ENCODE results near the gene SRP54. TPM values are rescaled to one million over a fixed set of nuclear protein-coding genes. Genes with fewer than 3 reads are reported as not detected.

SRP54 gene
- total RNA-seq, 1 donor from 2014 or later, result 74.0 TPM

- peaks cover 32% of the 10 kb centered on the region for H3K79me2 ChIP-seq (ENCODE audit: insufficient read depth, low read length)
- no peak for FAIRE-seq
- H3K36me3 Mint-ChIP-seq (ENCODE audit: low read depth, unreplicated experiment), result peaks cover 4% of the 10 kb centered on the region
These were observed 16.7 kb downstream of the SRP54 start for GRCh38 chr14:34999500-34999899.

GRCh38 chr14:35001621-35002020 lies 18.8 kb downstream of the SRP54 start:
- Mint-ChIP-seq H3K4me1 (ENCODE audit: low read depth, unreplicated experiment) (no peaks in the 10 kb centered on the region), H3K4me3 (ENCODE audit: unreplicated experiment) (no peak overlapping the region), H3K27me3 (ENCODE audit: low read depth, unreplicated experiment) (no peaks in the 10 kb centered on the region), H3K36me3 (ENCODE audit: low read depth, unreplicated experiment) (peaks cover 6% of the 10 kb centered on the region), H3K9me3 (ENCODE audit: unreplicated experiment) (no peaks in the 10 kb centered on the region), H3K27ac (ENCODE audit: unreplicated experiment) (no peak overlapping the region)
- DNase-seq (ENCODE audit: low read depth) (no peak), FAIRE-seq (no peak)
- H3K9ac ChIP-seq (ENCODE audit: low read length), result no peak overlapping the region
- no peak overlapping the region for H3K4me3 ChIP-seq (ENCODE audit: insufficient read depth, low read depth, low read length)
- no peak for TF ChIP-seq EZH2 (IDR thresholded peaks at IDR 0.05; ENCODE audit: insufficient read depth, low read length)
- TF ChIP-seq, protein P1, sequence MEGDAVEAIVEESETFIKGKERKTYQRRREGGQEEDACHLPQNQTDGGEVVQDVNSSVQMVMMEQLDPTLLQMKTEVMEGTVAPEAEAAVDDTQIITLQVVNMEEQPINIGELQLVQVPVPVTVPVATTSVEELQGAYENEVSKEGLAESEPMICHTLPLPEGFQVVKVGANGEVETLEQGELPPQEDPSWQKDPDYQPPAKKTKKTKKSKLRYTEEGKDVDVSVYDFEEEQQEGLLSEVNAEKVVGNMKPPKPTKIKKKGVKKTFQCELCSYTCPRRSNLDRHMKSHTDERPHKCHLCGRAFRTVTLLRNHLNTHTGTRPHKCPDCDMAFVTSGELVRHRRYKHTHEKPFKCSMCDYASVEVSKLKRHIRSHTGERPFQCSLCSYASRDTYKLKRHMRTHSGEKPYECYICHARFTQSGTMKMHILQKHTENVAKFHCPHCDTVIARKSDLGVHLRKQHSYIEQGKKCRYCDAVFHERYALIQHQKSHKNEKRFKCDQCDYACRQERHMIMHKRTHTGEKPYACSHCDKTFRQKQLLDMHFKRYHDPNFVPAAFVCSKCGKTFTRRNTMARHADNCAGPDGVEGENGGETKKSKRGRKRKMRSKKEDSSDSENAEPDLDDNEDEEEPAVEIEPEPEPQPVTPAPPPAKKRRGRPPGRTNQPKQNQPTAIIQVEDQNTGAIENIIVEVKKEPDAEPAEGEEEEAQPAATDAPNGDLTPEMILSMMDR (IDR thresholded peaks at IDR 0.05; ENCODE audit: insufficient read depth, low read depth, low read length), result no peak
- peaks cover 11% of the 10 kb centered on the region for H4K20me1 ChIP-seq (ENCODE audit: insufficient read depth, low read length)
- H2AFZ ChIP-seq (ENCODE audit: low read depth, low read length), result no peak overlapping the region
- H3K27ac ChIP-seq (ENCODE audit: low read depth, low read length), result no peak overlapping the region
- H3K9me3 ChIP-seq (ENCODE audit: insufficient read depth, low read depth, low read length), result no peaks in the 10 kb centered on the region
- H3K4me2 ChIP-seq (ENCODE audit: low read length), result no peak overlapping the region
- H3K27me3 ChIP-seq (ENCODE audit: insufficient read depth, low read length), result no peaks in the 10 kb centered on the region
- peaks cover 18% of the 10 kb centered on the region for H3K36me3 ChIP-seq (ENCODE audit: insufficient read depth, low read length)
- H3K4me1 ChIP-seq (ENCODE audit: insufficient read depth, low read length), result no peaks in the 10 kb centered on the region
- H3K79me2 ChIP-seq (ENCODE audit: insufficient read depth, low read length), result peaks cover 11% of the 10 kb centered on the region

More at GRCh38 chr14:34999500-34999899, 16.7 kb downstream of the SRP54 start:
- H3K4me3 Mint-ChIP-seq (ENCODE audit: unreplicated experiment), result no peak overlapping the region
- no peaks in the 10 kb centered on the region for H3K4me1 ChIP-seq (ENCODE audit: insufficient read depth, low read length)
- H3K27ac ChIP-seq (ENCODE audit: low read depth, low read length), result no peak overlapping the region
- H2AFZ ChIP-seq (ENCODE audit: low read depth, low read length), result no peak overlapping the region
- H3K4me2 ChIP-seq (ENCODE audit: low read length), result no peak overlapping the region
- H3K4me3 ChIP-seq (ENCODE audit: insufficient read depth, low read depth, low read length), result no peak overlapping the region
- no peaks in the 10 kb centered on the region for H3K9me3 ChIP-seq (ENCODE audit: insufficient read depth, low read depth, low read length)
- no peaks in the 10 kb centered on the region for H3K4me1 Mint-ChIP-seq (ENCODE audit: low read depth, unreplicated experiment)
- TF ChIP-seq, protein P1 (IDR thresholded peaks at IDR 0.05; ENCODE audit: insufficient read depth, low read depth, low read length), result no peak
- TF ChIP-seq EZH2 (IDR thresholded peaks at IDR 0.05; ENCODE audit: insufficient read depth, low read length), result no peak
- H3K27ac Mint-ChIP-seq (ENCODE audit: unreplicated experiment), result no peak overlapping the region
- no peaks in the 10 kb centered on the region for H3K9me3 Mint-ChIP-seq (ENCODE audit: unreplicated experiment)
- no peak for DNase-seq (ENCODE audit: low read depth)
- H3K27me3 ChIP-seq (ENCODE audit: insufficient read depth, low read length), result no peaks in the 10 kb centered on the region
- H3K36me3 ChIP-seq (ENCODE audit: insufficient read depth, low read length), result peaks cover 9% of the 10 kb centered on the region
- H3K9ac ChIP-seq (ENCODE audit: low read length), result no peak overlapping the region
- peaks cover 16% of the 10 kb centered on the region for H4K20me1 ChIP-seq (ENCODE audit: insufficient read depth, low read length)
- H3K27me3 Mint-ChIP-seq (ENCODE audit: low read depth, unreplicated experiment), result no peaks in the 10 kb centered on the region

DNA sequence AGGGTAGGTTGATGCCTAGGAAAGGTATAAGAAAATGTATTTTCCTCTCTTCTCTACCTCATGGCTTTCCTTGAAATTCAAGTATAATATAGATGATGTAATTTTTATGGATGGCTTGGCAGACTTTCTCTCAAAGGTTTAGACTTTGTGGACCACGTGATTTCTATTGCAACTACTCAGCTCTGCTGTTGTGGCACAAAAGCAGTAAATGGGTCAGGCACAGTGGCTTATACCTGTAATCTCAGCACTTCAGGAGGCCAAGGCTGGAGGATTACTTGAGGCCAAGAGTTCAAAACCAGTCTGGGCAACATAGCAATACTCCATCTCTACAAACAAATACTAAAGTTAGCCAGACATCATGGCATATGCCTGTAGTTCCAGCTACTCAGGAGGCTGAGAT lies 22.0 kb downstream of the SRP54 start:
- Histone ChIP-seq H3K4me1 (ENCODE audit: insufficient read depth, low read length) (no peaks in the 10 kb centered on the region), H3K79me2 (ENCODE audit: insufficient read depth, low read length) (no peaks in the 10 kb centered on the region), H3K36me3 (ENCODE audit: insufficient read depth, low read length) (peaks cover 28% of the 10 kb centered on the region), H3K9ac (ENCODE audit: low read length) (no peak overlapping the region), H3K27ac (ENCODE audit: low read depth, low read length) (no peak overlapping the region), H3K4me3 (ENCODE audit: insufficient read depth, low read depth, low read length) (no peak overlapping the region), H3K4me2 (ENCODE audit: low read length) (no peak overlapping the region), H3K27me3 (ENCODE audit: insufficient read depth, low read length) (no peaks in the 10 kb centered on the region), H4K20me1 (ENCODE audit: insufficient read depth, low read length) (peaks cover 9% of the 10 kb centered on the region), H3K9me3 (ENCODE audit: insufficient read depth, low read depth, low read length) (no peaks in the 10 kb centered on the region), H2AFZ (ENCODE audit: low read depth, low read length) (no peak overlapping the region)
- TF ChIP-seq EZH2 (IDR thresholded peaks at IDR 0.05; ENCODE audit: insufficient read depth, low read length), result no peak
- TF ChIP-seq, protein P1 (IDR thresholded peaks at IDR 0.05; ENCODE audit: insufficient read depth, low read depth, low read length), result no peak
- DNase-seq (ENCODE audit: low read depth) (no peak), FAIRE-seq (no peak)
- H3K4me3 Mint-ChIP-seq (ENCODE audit: unreplicated experiment), result no peak overlapping the region
- no peaks in the 10 kb centered on the region for H3K9me3 Mint-ChIP-seq (ENCODE audit: unreplicated experiment)
- peaks cover 10% of the 10 kb centered on the region for H3K36me3 Mint-ChIP-seq (ENCODE audit: low read depth, unreplicated experiment)
- no peaks in the 10 kb centered on the region for H3K4me1 Mint-ChIP-seq (ENCODE audit: low read depth, unreplicated experiment)
- H3K27me3 Mint-ChIP-seq (ENCODE audit: low read depth, unreplicated experiment), result no peaks in the 10 kb centered on the region
- no peak overlapping the region for H3K27ac Mint-ChIP-seq (ENCODE audit: unreplicated experiment)
